ENCODE measurements around the gene MOB3B.

GRCh38 chr9:27391040-27391895 is 138.3 kb downstream of the MOB3B start:
- TF ChIP-seq CTCF (conservative IDR thresholded peaks at IDR 0.05; ENCODE audit: low read depth, low read length) (no peak), EZH2 (IDR thresholded peaks at IDR 0.05; ENCODE audit: borderline replicate concordance, low read depth, low read length, poor library complexity, severe bottlenecking) (no peak)
